GM13977 (cell line): ENCODE data around the gene MESP1.

Experiments
- DNase-seq: peaks from one replicate; pipeline ENCODE4 v3.0.0; 2012; ENCODE audit warnings: low spot score
- CTCF ChIP-seq: IDR thresholded peaks from 2 replicates; pipeline ENCODE4 v1.5.1; 2012; ENCODE audit warnings: mild to moderate bottlenecking, control low read depth; ENCODE audit not compliant: insufficient read depth; ENCODE audit errors: extremely low read depth, missing control alignments
- in situ Hi-C: fragments of 300-500 bp; cut with MboI; formaldehyde crosslinking; loops from one replicate; pipeline ENCODE4 v1.12.0; 2022; ENCODE audit warnings: low sequenced_read_pairs, low pct_unique_long_range_greater_than_20kb, mixed read lengths, inconsistent platforms; ENCODE audit not compliant: unreplicated experiment

The MESP1 gene

GRCh38 chr15:89774492-89774891, 23.4 kb upstream of the MESP1 start:
- no peak for TF ChIP-seq CTCF
- in situ Hi-C loops, result no loop called here
- DNase-seq, result no peak

DNA sequence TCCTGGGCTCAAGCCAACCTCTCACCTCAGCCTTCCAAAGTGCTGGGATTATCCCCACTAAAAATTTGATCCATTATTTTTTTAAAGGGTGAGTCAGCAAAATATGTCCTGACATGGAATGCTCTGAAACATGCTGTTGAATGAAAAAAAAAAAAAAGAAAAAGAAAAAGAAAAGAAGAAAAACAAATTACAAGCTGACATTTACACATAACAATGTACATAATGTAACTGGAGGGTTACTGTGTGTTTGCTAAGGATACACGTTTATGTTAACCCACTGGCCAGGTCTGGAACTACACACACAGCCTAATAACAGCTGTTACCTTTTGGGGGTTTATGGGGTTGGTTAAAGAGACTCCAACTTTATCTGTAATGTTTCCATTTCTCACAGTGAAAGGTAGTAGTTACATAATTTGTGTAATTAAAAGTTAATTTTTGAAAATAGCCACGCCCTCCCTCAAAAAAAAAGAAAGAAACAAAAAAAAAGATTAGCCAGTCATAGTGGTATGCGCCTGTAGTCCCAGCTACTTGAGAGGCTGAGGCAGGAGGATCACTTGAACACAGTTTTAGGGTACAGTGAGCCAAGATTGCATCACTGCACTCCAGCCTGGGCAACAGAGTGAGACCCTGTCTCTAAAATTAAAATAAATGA, 22.0 kb upstream of the MESP1 start:
- no peak for DNase-seq
- no peak for TF ChIP-seq CTCF
- in situ Hi-C loops, result no loop called here

DNA sequence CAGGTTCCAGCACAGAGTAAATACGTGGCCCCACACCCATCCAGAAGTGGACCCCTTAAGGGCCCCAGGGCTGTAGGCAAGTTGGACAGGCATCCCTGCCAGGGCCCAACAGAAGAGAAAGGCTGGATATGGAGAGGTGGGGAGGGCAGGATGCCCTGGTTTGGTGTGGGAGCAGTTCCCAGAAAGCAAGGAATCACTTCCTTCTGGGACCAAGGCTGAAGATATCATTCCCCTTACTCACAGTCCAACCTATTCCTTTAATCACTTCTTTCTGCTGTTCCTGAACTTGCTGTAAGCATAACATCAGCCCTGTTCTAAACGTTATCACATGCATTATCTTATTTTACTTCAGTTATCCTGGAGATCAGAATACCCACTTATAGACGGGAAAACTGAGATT, 19.0 kb upstream of the MESP1 start:
- no peak for TF ChIP-seq CTCF
- no peak for DNase-seq
- in situ Hi-C loops, result no loop called here

- no peak for DNase-seq
- no peak for TF ChIP-seq CTCF
- in situ Hi-C loops, result no loop called here
These were observed 18.3 kb upstream of the MESP1 start for GRCh38 chr15:89769366-89769765.

DNA sequence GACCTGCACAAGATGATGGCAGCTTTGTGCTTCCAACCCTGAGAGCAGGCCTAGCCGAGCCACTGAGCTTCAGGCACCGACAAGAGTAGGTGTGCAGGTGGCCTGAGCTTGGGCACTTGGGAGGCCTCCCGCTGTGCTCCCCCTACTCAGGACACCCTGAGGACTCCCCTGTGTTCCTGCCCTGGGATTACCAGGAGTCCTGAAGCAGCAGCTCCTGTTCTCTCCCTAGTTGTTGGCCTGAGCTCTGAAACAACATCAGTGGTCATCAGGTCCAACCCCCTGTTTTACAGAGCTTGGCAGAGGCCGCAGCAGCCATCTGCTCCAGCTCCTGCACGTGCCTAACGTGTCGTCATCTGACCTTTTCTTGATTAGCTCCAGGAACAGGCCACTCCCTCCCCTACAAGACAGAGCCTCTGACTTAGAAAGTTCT, 17.0 kb upstream of the MESP1 start:
- DNase-seq, result no peak
- in situ Hi-C loops, result no loop called here
- TF ChIP-seq CTCF, result no peak

DNA sequence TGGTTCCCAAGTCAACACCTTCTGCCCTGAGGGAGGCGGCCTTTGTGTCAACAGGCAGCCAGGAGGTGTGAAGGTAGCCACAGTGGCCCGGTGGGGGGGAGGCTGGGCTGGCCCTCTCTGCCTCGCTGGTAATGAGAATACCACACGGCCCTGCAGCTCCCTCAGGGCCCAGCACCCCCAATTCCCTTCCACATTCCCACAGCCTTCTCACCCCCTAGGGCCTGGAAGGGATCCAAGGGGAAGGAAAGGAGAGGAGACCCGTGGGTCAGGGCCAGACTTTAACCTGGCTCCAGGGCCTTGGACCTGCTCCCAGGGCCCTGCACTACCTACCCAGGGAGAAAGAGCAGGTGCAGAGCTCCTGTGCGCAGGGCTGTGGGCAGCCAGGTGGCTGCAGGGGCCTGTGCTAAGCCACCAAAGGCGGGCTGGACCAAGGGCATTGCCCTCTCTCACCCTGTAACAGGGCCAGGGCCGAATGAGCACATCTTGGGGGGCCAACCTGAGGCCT, 16.4 kb upstream of the MESP1 start:
- in situ Hi-C loops, result no loop called here
- DNase-seq, result no peak
- TF ChIP-seq CTCF, result no peak
